ENCODE results near the gene NACC1. TPM values are rescaled to one million over a fixed set of nuclear protein-coding genes. Genes with fewer than 3 reads are reported as not detected.
A peak's percentile ranks its signal among the peaks of the same experiment; 100 is the strongest.

Gene NACC1
- total RNA-seq, 3 donors from 2014 or later (not counting 1 experiment from before 2014, with no cell fraction given): 41.2 to 48.7 (median 43.4) TPM

GRCh38 chr19:13127051-13127450, 9.0 kb downstream of the NACC1 start:
- no peak overlapping the region for H3K4me3 Mint-ChIP-seq
- no peaks in the 10 kb centered on the region for H3K9me3 Mint-ChIP-seq
- no peak overlapping the region for H3K4me3 ChIP-seq (ENCODE audit: low read length)
- no peaks in the 10 kb centered on the region for H3K36me3 Mint-ChIP-seq
- H3K27me3 Mint-ChIP-seq (ENCODE audit: low read depth in 2 of 2): no peaks in the 10 kb centered on the region
- TF ChIP-seq CTCF (IDR thresholded peaks at IDR 0.05): no peak
- 90% methylated on average over 5 of the region's 9 CpGs for WGBS (ENCODE audit: insufficient coverage)
- no peak overlapping the region for H3K27ac ChIP-seq (ENCODE audit: low read length)
- ATAC-seq (no peak), DNase-seq (no peak)
- peaks cover 5% of the 10 kb centered on the region for H3K36me3 ChIP-seq (ENCODE audit: control insufficient read depth, insufficient read depth, low read length)
- H3K4me1 Mint-ChIP-seq: peaks cover 24 to 32% of the 10 kb centered on the region in 2 donors
- intact Hi-C loops (cut with micrococcal nuclease): no loop called here
- H3K9me3 ChIP-seq (ENCODE audit: control insufficient read depth, insufficient read depth, low read length): no peaks in the 10 kb centered on the region
- H3K27ac Mint-ChIP-seq: no peak overlapping the region
- peaks cover 23% of the 10 kb centered on the region for H3K4me1 ChIP-seq (ENCODE audit: control insufficient read depth, insufficient read depth, low read length)
- H3K27me3 ChIP-seq (ENCODE audit: control insufficient read depth, insufficient read depth, low read length): no peaks in the 10 kb centered on the region

DNA sequence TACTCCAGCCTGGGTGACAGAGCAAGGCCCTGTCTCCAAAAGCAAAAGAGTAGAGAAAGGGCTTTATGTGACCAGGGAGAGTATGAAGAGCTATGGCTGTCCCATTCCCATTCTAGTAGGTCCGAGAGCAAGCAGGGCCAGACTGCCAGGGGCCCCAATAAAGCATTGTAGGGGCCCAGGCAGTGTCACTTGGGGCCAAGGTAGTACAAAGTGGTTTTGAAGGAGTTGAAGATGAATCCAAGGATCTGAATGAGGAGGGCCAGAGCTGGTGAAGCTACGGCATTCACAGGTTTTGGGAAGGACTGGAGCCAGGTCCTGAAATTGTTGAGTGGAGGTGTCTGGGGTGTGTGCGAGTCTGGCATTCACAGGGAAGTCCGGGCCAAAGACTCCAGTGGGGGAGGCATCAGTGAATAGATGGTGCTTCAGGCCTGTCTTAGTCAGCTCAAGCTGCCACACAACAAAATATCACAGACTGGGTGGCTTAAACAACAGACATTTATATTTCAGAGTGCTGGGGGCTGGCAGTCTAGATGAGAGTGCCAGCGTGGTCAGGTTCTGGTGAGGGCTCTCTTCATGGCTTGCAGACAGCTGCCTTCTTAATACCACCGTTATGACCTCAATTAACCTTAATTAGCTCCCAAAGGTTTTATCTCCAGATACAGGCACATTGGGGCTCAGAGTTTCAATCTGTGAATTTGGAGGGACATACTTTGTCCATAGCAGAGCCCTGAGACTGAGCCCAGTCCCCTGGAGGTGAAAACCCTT, 9.9 kb downstream of the NACC1 start:
- no peak overlapping the region for H3K4me3 Mint-ChIP-seq
- no peaks in the 10 kb centered on the region for H3K27me3 Mint-ChIP-seq (ENCODE audit: low read depth in 2 of 2)
- Histone ChIP-seq H3K4me3 (ENCODE audit: low read length) (no peak overlapping the region), H3K27ac (ENCODE audit: low read length) (no peak overlapping the region), H3K36me3 (ENCODE audit: control insufficient read depth, insufficient read depth, low read length) (peaks cover 5% of the 10 kb centered on the region), H3K4me1 (ENCODE audit: control insufficient read depth, insufficient read depth, low read length) (peaks cover 23% of the 10 kb centered on the region), H3K27me3 (ENCODE audit: control insufficient read depth, insufficient read depth, low read length) (no peaks in the 10 kb centered on the region), H3K9me3 (ENCODE audit: control insufficient read depth, insufficient read depth, low read length) (no peaks in the 10 kb centered on the region)
- H3K4me1 Mint-ChIP-seq: peaks cover 22 to 31% of the 10 kb centered on the region in 2 donors
- intact Hi-C loops (cut with micrococcal nuclease): no loop called here
- no peak for DNase-seq
- no peaks in the 10 kb centered on the region for H3K9me3 Mint-ChIP-seq
- no peak for ATAC-seq
- H3K27ac Mint-ChIP-seq: peak overlapping the region; percentile 38 to 43
- no peak for TF ChIP-seq CTCF (IDR thresholded peaks at IDR 0.05)
- 86% methylated on average over 6 of the region's 6 CpGs for WGBS (ENCODE audit: insufficient coverage)
- no peaks in the 10 kb centered on the region for H3K36me3 Mint-ChIP-seq

- intact Hi-C loops (cut with micrococcal nuclease): no loop called here
- Histone ChIP-seq H3K9me3 (ENCODE audit: control insufficient read depth, insufficient read depth, low read length) (no peaks in the 10 kb centered on the region), H3K4me1 (ENCODE audit: control insufficient read depth, insufficient read depth, low read length) (peaks cover 20% of the 10 kb centered on the region), H3K27ac (ENCODE audit: low read length) (no peak overlapping the region), H3K36me3 (ENCODE audit: control insufficient read depth, insufficient read depth, low read length) (peaks cover 5% of the 10 kb centered on the region), H3K27me3 (ENCODE audit: control insufficient read depth, insufficient read depth, low read length) (no peaks in the 10 kb centered on the region), H3K4me3 (ENCODE audit: low read length) (no peak overlapping the region)
- peaks cover 27 to 31% of the 10 kb centered on the region in 2 donors for H3K4me1 Mint-ChIP-seq
- H3K4me3 Mint-ChIP-seq: no peak overlapping the region
- no peak for TF ChIP-seq CTCF (IDR thresholded peaks at IDR 0.05)
- no peak for ATAC-seq
- whole genome bisulfite sequencing (ENCODE audit: insufficient coverage): 91% methylated on average over 1 of the region's 1 CpG
- H3K9me3 Mint-ChIP-seq: no peaks in the 10 kb centered on the region
- H3K27ac Mint-ChIP-seq: peak overlapping the region in 1 of 2 donors; percentile 33
- no peaks in the 10 kb centered on the region for H3K27me3 Mint-ChIP-seq (ENCODE audit: low read depth in 2 of 2)
- H3K36me3 Mint-ChIP-seq: no peaks in the 10 kb centered on the region
- DNase-seq: no peak
Observed at GRCh38 chr19:13128583-13128982, 10.5 kb downstream of the NACC1 start.

GRCh38 chr19:13129384-13129783, 11.3 kb downstream of the NACC1 start:
- ATAC-seq (no peak), DNase-seq (no peak)
- Mint-ChIP-seq H3K4me1 (peaks cover 29% of the 10 kb centered on the region in 2 donors), H3K27me3 (ENCODE audit: low read depth in 2 of 2) (no peaks in the 10 kb centered on the region), H3K4me3 (no peak overlapping the region), H3K9me3 (no peaks in the 10 kb centered on the region), H3K27ac (no peak overlapping the region), H3K36me3 (no peaks in the 10 kb centered on the region)
- Histone ChIP-seq H3K4me1 (ENCODE audit: control insufficient read depth, insufficient read depth, low read length) (peaks cover 20% of the 10 kb centered on the region), H3K27me3 (ENCODE audit: control insufficient read depth, insufficient read depth, low read length) (no peaks in the 10 kb centered on the region), H3K36me3 (ENCODE audit: control insufficient read depth, insufficient read depth, low read length) (peaks cover 5% of the 10 kb centered on the region), H3K4me3 (ENCODE audit: low read length) (no peak overlapping the region), H3K27ac (ENCODE audit: low read length) (no peak overlapping the region), H3K9me3 (ENCODE audit: control insufficient read depth, insufficient read depth, low read length) (no peaks in the 10 kb centered on the region)
- no peak for TF ChIP-seq CTCF (IDR thresholded peaks at IDR 0.05)
- intact Hi-C loops (cut with micrococcal nuclease): no loop called here
- WGBS (ENCODE audit: insufficient coverage): 97% methylated on average over 9 of the region's 9 CpGs
